Neural cell (in vitro differentiated cells): Measurements from ENCODE around the gene MGAT4A. TPM values are rescaled to one million over a fixed set of nuclear protein-coding genes. Genes with fewer than 3 reads are reported as not detected.

Source experiments
- H2AFZ ChIP-seq: fragments of 200-600, 300-800 bp; sonication (generic), shearing (Covaris generic); 2 replicates; pipeline ENCODE4 v1.6.0; 2014; ENCODE audit warnings: low read depth, mild to moderate bottlenecking, antibody characterized with exemption, low read length, moderate library complexity
- H3F3A ChIP-seq: fragments of 200-600 bp; shearing (Covaris generic); 2 replicates; pipeline ENCODE4 v1.6.1; 2016; ENCODE audit warnings: mild to moderate bottlenecking, moderate library complexity, mixed read lengths, antibody characterized with exemption, low read length; ENCODE audit not compliant: insufficient read depth, poor library complexity, severe bottlenecking
- H3K27ac ChIP-seq: fragments of 200-600, 300-800 bp; sonication (generic), shearing (Covaris generic); 2 replicates; pipeline ENCODE4 v1.5.1; 2014; ENCODE audit warnings: mild to moderate bottlenecking, low read length, moderate library complexity
- H3K27me3 ChIP-seq: fragments of 300-800, 200-600 bp; sonication (generic), shearing (Covaris generic); 2 replicates; pipeline ENCODE4 v1.6.0; 2014; ENCODE audit warnings: mild to moderate bottlenecking, low read depth, low read length, moderate library complexity; ENCODE audit not compliant: insufficient read depth
- H3K36me3 ChIP-seq: fragments of 300-800, 200-600 bp; sonication (generic), shearing (Covaris generic); 2 replicates; pipeline ENCODE4 v1.5.1; 2014; ENCODE audit warnings: mild to moderate bottlenecking, antibody characterized with exemption, low read length, moderate library complexity; ENCODE audit not compliant: insufficient read depth
- H3K4me2 ChIP-seq: fragments of 300-800, 200-600 bp; sonication (generic), shearing (Covaris generic); 2 replicates; pipeline ENCODE4 v1.6.0; 2014; ENCODE audit warnings: mild to moderate bottlenecking, low read length
- H3K4me3 ChIP-seq: fragments of 300-800, 200-600 bp; sonication (generic), shearing (Covaris generic); 2 replicates; pipeline ENCODE4 v1.5.1; 2014; ENCODE audit warnings: mild to moderate bottlenecking, low read length, moderate library complexity
- H3K79me2 ChIP-seq: fragments of 200-600 bp; shearing (Covaris generic); replicated peaks from 2 replicates; pipeline ENCODE4 v1.6.0; 2014; ENCODE audit warnings: mild to moderate bottlenecking, low read length, moderate library complexity; ENCODE audit not compliant: insufficient read depth
- H3K9ac ChIP-seq: fragments of 300-800, 200-600 bp; sonication (generic), shearing (Covaris generic); 2 replicates; pipeline ENCODE4 v1.6.1; 2016; ENCODE audit warnings: mild to moderate bottlenecking, low read length, mixed read lengths
- H3K9me2 ChIP-seq: fragments of 200-600 bp; shearing (Covaris generic); 2 replicates; pipeline ENCODE4 v1.6.1; 2016; ENCODE audit warnings: mild to moderate bottlenecking, low read length, mixed read lengths; ENCODE audit not compliant: insufficient read depth
- H3K9me3 ChIP-seq: fragments of 200-600, 300-800 bp; sonication (generic), shearing (Covaris generic); 2 replicates; pipeline ENCODE4 v1.6.1; 2016; ENCODE audit warnings: mild to moderate bottlenecking, mixed run types, low read length, moderate library complexity, mixed read lengths
- H4K20me1 ChIP-seq: fragments of 200-600 bp; shearing (Covaris generic); 2 replicates; pipeline ENCODE4 v1.6.1; 2016; ENCODE audit warnings: mild to moderate bottlenecking, mixed run types; ENCODE audit not compliant: insufficient read depth
- CTCF ChIP-seq: fragments of 450-650 bp; IDR thresholded peaks from 2 replicates; pipeline ENCODE4 v1.5.1; 2014; ENCODE audit warnings: antibody characterized with exemption, mild to moderate bottlenecking, moderate library complexity; ENCODE audit not compliant: poor library complexity, severe bottlenecking
- EP300 ChIP-seq: fragments of 450-650 bp; conservative IDR thresholded peaks from 2 replicates; pipeline ENCODE4 v1.6.1; 2014; ENCODE audit warnings: antibody characterized with exemption, mild to moderate bottlenecking, moderate library complexity; ENCODE audit not compliant: poor library complexity, severe bottlenecking
- EZH2 ChIP-seq: fragments of 200-600, 300-800 bp; shearing (Covaris generic), sonication (generic); IDR thresholded peaks from 2 replicates; pipeline ENCODE4 v1.6.1; 2014; ENCODE audit warnings: antibody characterized with exemption, low read length, borderline replicate concordance, mild to moderate bottlenecking; ENCODE audit not compliant: insufficient read depth, poor library complexity, severe bottlenecking
- MXI1 ChIP-seq: fragments of 450-650 bp; conservative IDR thresholded peaks from 2 replicates; pipeline ENCODE4 v1.6.1; 2014; ENCODE audit warnings: antibody characterized with exemption, mild to moderate bottlenecking; ENCODE audit not compliant: poor library complexity, severe bottlenecking
- POLR2AphosphoS5 ChIP-seq: IDR thresholded peaks from 2 replicates; pipeline ENCODE4 v1.6.1; 2012
- RAD21 ChIP-seq: fragments of 450-650 bp; conservative IDR thresholded peaks from 2 replicates; pipeline ENCODE4 v1.6.1; 2014; ENCODE audit warnings: antibody characterized with exemption, mild to moderate bottlenecking, moderate library complexity
- SMC3 ChIP-seq: fragments of 450-650 bp; conservative IDR thresholded peaks from 2 replicates; pipeline ENCODE4 v1.6.1; 2014; ENCODE audit warnings: antibody characterized with exemption, mild to moderate bottlenecking, moderate library complexity; ENCODE audit not compliant: poor library complexity
- TAF1 ChIP-seq: IDR thresholded peaks from 2 replicates; pipeline ENCODE4 v1.6.1; 2012; ENCODE audit warnings: low read depth
- polyA minus RNA-seq: library from RNA; depleted of rRNA, polyadenylated mRNA; stranded (reverse); fragments of >200 nt; gene quantifications from 2 replicates; pipeline ENCODE4 v1.2.3, GENCODE V29; 2014
- polyA plus RNA-seq: library from polyadenylated mRNA; depleted of rRNA; stranded (reverse); fragments of >200 nt; gene quantifications from 2 replicates; pipeline ENCODE4 v1.2.3, GENCODE V29; 2014
- TF ChIP-seq, protein P1 (sequence below): IDR thresholded peaks from 2 replicates; pipeline ENCODE4 v1.6.1; 2012; ENCODE audit warnings: borderline replicate concordance

MGAT4A gene
- polyA plus RNA-seq, result 29.9 and 54.8 TPM in 2 replicates
- polyA minus RNA-seq, result 71.8 and 76.8 TPM in 2 replicates

DNA sequence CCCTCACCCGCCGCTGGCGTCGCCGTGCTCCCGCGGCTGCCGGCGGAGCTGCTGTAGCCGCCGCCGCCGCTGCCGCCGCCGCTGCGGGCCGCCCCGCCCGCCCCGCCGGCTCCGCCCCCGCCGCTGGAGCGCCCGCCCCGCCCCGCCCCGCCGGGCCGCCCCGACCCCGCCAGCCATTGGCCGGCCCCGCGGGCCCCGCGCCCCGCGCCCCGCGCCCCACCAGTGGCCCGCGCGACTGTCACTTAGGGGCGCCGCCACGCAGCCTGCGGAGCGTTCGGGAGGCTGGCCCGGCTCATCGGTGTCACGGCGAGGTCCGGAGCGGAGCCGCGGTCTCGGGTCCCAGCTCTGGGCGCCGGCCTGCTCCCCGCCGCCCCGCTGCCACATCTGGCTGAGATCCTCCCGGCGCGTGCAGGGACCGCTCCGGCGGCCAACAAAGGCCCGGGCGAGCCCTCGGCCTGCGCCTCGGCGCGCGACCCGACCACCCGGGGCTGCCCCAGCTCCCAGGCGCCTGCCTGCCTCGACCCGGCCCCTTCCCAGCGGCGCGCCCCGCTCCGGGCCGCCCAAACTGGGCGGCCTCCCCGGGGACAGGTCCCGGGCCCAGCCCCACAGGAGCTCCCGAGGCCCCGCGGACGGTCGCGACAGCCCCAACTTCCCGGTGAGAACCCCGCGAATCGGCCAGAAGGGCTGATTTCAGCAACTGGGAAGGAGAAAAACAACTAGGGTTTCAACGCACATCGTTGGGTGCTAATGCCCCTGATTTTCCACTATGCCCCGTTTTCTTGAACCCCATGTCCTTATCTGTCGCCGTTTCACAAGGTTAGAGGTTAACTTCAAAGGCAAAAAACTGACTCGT, at the start of gene MGAT4A:
Gene MGAT4A, minus strand, starts transcription at position 92 of the 853 bp plus-strand sequence. CDS start 4,800 bp downstream, outside the sequence.
- H3K27me3 ChIP-seq, result no peaks in the 10 kb centered on the region
- H3K9me2 ChIP-seq, result no peaks in the 10 kb centered on the region
- TF ChIP-seq CTCF, result no peak
- TF ChIP-seq TAF1, result peak; percentile 42
- peak; percentile 81 for TF ChIP-seq POLR2AphosphoS5
- TF ChIP-seq MXI1, result peak; percentile 44
- no peak for TF ChIP-seq RAD21
- TF ChIP-seq EP300, result peak; percentile 20
- TF ChIP-seq SMC3, result peak; percentile 24
- TF ChIP-seq EZH2, result no peak
- peak within 1 kb of the TSS; percentile 77 for H3K4me2 ChIP-seq
- peak within 1 kb of the TSS; percentile 76 for H3K27ac ChIP-seq
- H3K36me3 ChIP-seq, result no peaks in the 10 kb centered on the region
- peak within 1 kb of the TSS; percentile 88 for H3K4me3 ChIP-seq
- H3K9ac ChIP-seq, result peak within 1 kb of the TSS; percentile 75
- peak within 1 kb of the TSS; percentile 69 for H2AFZ ChIP-seq
- H3K9me3 ChIP-seq, result no peaks in the 10 kb centered on the region
- peaks cover 26% of the 10 kb centered on the region for H3K79me2 ChIP-seq
- no peaks in the 10 kb centered on the region for H4K20me1 ChIP-seq
- H3F3A ChIP-seq, result no peaks in the 10 kb centered on the region

GRCh38 chr2:98778741-98779483, 48.0 kb upstream of the MGAT4A start:
- no peaks in the 10 kb centered on the region for H3K36me3 ChIP-seq
- H3F3A ChIP-seq, result no peaks in the 10 kb centered on the region
- H2AFZ ChIP-seq, result no peak overlapping the region
- H3K9ac ChIP-seq, result no peak overlapping the region
- no peaks in the 10 kb centered on the region for H3K9me2 ChIP-seq
- H3K79me2 ChIP-seq, result no peaks in the 10 kb centered on the region
- H3K4me2 ChIP-seq, result no peak overlapping the region
- no peaks in the 10 kb centered on the region for H3K9me3 ChIP-seq
- TF ChIP-seq EZH2, result no peak
- TF ChIP-seq, protein P1, sequence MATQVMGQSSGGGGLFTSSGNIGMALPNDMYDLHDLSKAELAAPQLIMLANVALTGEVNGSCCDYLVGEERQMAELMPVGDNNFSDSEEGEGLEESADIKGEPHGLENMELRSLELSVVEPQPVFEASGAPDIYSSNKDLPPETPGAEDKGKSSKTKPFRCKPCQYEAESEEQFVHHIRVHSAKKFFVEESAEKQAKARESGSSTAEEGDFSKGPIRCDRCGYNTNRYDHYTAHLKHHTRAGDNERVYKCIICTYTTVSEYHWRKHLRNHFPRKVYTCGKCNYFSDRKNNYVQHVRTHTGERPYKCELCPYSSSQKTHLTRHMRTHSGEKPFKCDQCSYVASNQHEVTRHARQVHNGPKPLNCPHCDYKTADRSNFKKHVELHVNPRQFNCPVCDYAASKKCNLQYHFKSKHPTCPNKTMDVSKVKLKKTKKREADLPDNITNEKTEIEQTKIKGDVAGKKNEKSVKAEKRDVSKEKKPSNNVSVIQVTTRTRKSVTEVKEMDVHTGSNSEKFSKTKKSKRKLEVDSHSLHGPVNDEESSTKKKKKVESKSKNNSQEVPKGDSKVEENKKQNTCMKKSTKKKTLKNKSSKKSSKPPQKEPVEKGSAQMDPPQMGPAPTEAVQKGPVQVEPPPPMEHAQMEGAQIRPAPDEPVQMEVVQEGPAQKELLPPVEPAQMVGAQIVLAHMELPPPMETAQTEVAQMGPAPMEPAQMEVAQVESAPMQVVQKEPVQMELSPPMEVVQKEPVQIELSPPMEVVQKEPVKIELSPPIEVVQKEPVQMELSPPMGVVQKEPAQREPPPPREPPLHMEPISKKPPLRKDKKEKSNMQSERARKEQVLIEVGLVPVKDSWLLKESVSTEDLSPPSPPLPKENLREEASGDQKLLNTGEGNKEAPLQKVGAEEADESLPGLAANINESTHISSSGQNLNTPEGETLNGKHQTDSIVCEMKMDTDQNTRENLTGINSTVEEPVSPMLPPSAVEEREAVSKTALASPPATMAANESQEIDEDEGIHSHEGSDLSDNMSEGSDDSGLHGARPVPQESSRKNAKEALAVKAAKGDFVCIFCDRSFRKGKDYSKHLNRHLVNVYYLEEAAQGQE, result no peak
- no peak for TF ChIP-seq MXI1
- TF ChIP-seq EP300, result no peak
- TF ChIP-seq TAF1, result no peak
- no peak for TF ChIP-seq POLR2AphosphoS5
- no peak for TF ChIP-seq SMC3
- TF ChIP-seq CTCF, result no peak
- H4K20me1 ChIP-seq, result no peaks in the 10 kb centered on the region
- no peak overlapping the region for H3K4me3 ChIP-seq
- H3K27me3 ChIP-seq, result no peaks in the 10 kb centered on the region
- no peak overlapping the region for H3K27ac ChIP-seq
